Measurements from ENCODE around the gene HSF2BP. TPM values are rescaled to one million over a fixed set of nuclear protein-coding genes. Genes with fewer than 3 reads are reported as not detected.

Gene HSF2BP
- polyA plus RNA-seq, 1 donor (not counting 4 experiments of a cell fraction or from before 2014, with no cell fraction given): 6.1 TPM

- FAIRE-seq: peak; percentile 87
- Histone ChIP-seq H3K4me1 (ENCODE audit: control insufficient read depth, extremely low read depth, insufficient read depth, low read length) (peaks cover 21% of the 10 kb centered on the region), H3K4me3 (ENCODE audit: control insufficient read depth in 2 of 3, extremely low read depth in 1 of 3, insufficient read depth in 2 of 3, low read depth in 1 of 3, low read length in 3 of 3) (peak overlapping the region in 1 of 3 experiments; percentile 22), H3K27me3 (ENCODE audit: control insufficient read depth, extremely low read depth, insufficient read depth, low read length) (no peaks in the 10 kb centered on the region), H3K9me3 (ENCODE audit: control insufficient read depth, low read depth, low read length) (peaks cover 5% of the 10 kb centered on the region), H3K79me2 (ENCODE audit: control insufficient read depth, insufficient read depth, low read length) (no peaks in the 10 kb centered on the region), H3K4me2 (ENCODE audit: control insufficient read depth, extremely low read depth, insufficient read depth, low read depth, low read length) (peak overlapping the region; percentile 70), H3K36me3 (ENCODE audit: control insufficient read depth in 2 of 2, extremely low read depth in 1 of 2, insufficient read depth in 2 of 2, low read length in 2 of 2) (no peaks in the 10 kb centered on the region), H3K27ac (ENCODE audit: control insufficient read depth, insufficient read depth, low read length) (peak overlapping the region; percentile 32), H4K20me1 (ENCODE audit: control insufficient read depth, extremely low read depth, insufficient read depth, low read length) (no peaks in the 10 kb centered on the region), H2AFZ (ENCODE audit: control insufficient read depth, low read length) (peak overlapping the region; percentile 56), H3K9me1 (ENCODE audit: control insufficient read depth, extremely low read depth, insufficient read depth, low read length) (no peaks in the 10 kb centered on the region), H3K9ac (ENCODE audit: control insufficient read depth, extremely low read depth, insufficient read depth, low read length) (no peak overlapping the region)
- TF ChIP-seq EZH2 (IDR thresholded peaks at IDR 0.05; ENCODE audit: low read length): no peak
- no peak for TF ChIP-seq CTCF (optimal IDR thresholded peaks at IDR 0.05 in 1 of 3, IDR thresholded peaks at IDR 0.05 in 1 of 3, conservative IDR thresholded peaks at IDR 0.05 in 1 of 3; ENCODE audit: extremely low read depth in 1 of 3, insufficient read depth in 2 of 3, low read length in 3 of 3)
- DNase-seq (ENCODE audit: low read depth, low spot score): no peak
- dilution Hi-C loops (cut with MboI; ENCODE audit: extremely low pct_ligation_motif_present, low sequenced_read_pairs): no loop called here
Measured at GRCh38 chr21:43622796-43623195, 36.5 kb downstream of the HSF2BP start.

DNA sequence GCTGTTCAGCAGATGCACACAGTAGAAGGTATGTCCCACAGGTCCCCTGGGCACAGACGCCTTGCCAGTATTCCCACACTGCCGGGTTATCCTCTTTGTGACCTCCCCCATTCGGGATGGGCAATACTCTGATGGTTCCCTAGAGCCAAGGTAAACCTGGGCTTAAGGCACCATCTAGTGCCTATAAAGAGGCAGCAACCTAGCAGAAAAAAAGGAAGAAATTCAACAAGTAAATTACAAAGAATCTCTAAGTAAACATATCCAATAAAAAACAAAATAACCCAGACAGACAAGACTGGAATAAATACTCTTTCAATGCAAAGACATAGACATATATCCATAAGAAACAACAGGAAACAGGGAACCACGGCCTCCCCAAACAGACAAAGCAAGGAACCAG is 39.4 kb downstream of the HSF2BP start:
- H3K9me1 ChIP-seq (ENCODE audit: control insufficient read depth, extremely low read depth, insufficient read depth, low read length): no peaks in the 10 kb centered on the region
- FAIRE-seq (no peak), DNase-seq (ENCODE audit: low read depth, low spot score) (no peak)
- no peak overlapping the region for H3K9ac ChIP-seq (ENCODE audit: control insufficient read depth, extremely low read depth, insufficient read depth, low read length)
- no peak overlapping the region for H3K4me2 ChIP-seq (ENCODE audit: control insufficient read depth, extremely low read depth, insufficient read depth, low read depth, low read length)
- H3K36me3 ChIP-seq (ENCODE audit: control insufficient read depth in 2 of 2, extremely low read depth in 1 of 2, insufficient read depth in 2 of 2, low read length in 2 of 2): no peaks in the 10 kb centered on the region
- no peaks in the 10 kb centered on the region for H4K20me1 ChIP-seq (ENCODE audit: control insufficient read depth, extremely low read depth, insufficient read depth, low read length)
- TF ChIP-seq EZH2 (IDR thresholded peaks at IDR 0.05; ENCODE audit: low read length) (no peak), CTCF (optimal IDR thresholded peaks at IDR 0.05 in 1 of 3, IDR thresholded peaks at IDR 0.05 in 1 of 3, conservative IDR thresholded peaks at IDR 0.05 in 1 of 3; ENCODE audit: extremely low read depth in 1 of 3, insufficient read depth in 2 of 3, low read length in 3 of 3) (peak; percentile 18 to 35 (median 30))
- H3K79me2 ChIP-seq (ENCODE audit: control insufficient read depth, insufficient read depth, low read length): no peaks in the 10 kb centered on the region
- H3K4me3 ChIP-seq (ENCODE audit: control insufficient read depth in 2 of 3, extremely low read depth in 1 of 3, insufficient read depth in 2 of 3, low read depth in 1 of 3, low read length in 3 of 3): no peak overlapping the region
- H3K27ac ChIP-seq (ENCODE audit: control insufficient read depth, insufficient read depth, low read length): no peak overlapping the region
- no peaks in the 10 kb centered on the region for H3K27me3 ChIP-seq (ENCODE audit: control insufficient read depth, extremely low read depth, insufficient read depth, low read length)
- H2AFZ ChIP-seq (ENCODE audit: control insufficient read depth, low read length): no peak overlapping the region
- peaks cover 21% of the 10 kb centered on the region for H3K4me1 ChIP-seq (ENCODE audit: control insufficient read depth, extremely low read depth, insufficient read depth, low read length)
- H3K9me3 ChIP-seq (ENCODE audit: control insufficient read depth, low read depth, low read length): peaks cover 5% of the 10 kb centered on the region
- dilution Hi-C loops (cut with MboI; ENCODE audit: extremely low pct_ligation_motif_present, low sequenced_read_pairs): no loop called here
